ENCODE measurements around the gene KCNK17. TPM values are rescaled to one million over a fixed set of nuclear protein-coding genes. Genes with fewer than 3 reads are reported as not detected.

Gene KCNK17, protein sequence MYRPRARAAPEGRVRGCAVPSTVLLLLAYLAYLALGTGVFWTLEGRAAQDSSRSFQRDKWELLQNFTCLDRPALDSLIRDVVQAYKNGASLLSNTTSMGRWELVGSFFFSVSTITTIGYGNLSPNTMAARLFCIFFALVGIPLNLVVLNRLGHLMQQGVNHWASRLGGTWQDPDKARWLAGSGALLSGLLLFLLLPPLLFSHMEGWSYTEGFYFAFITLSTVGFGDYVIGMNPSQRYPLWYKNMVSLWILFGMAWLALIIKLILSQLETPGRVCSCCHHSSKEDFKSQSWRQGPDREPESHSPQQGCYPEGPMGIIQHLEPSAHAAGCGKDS
- not detected in 2 replicates for total RNA-seq
- polyA plus RNA-seq, result not detected in 2 replicates
- not detected in 2 replicates for polyA plus RNA-seq (2011; cell fraction: cytosol; rRNA removed)
- not detected in 2 replicates for polyA plus RNA-seq (2011; cell fraction: nucleus; rRNA removed)
- polyA plus RNA-seq (2012), result not detected in 2 replicates
- polyA minus RNA-seq, result not detected in 2 replicates
- polyA minus RNA-seq (2011; cell fraction: cytosol; rRNA and poly(A)+ RNA removed), result not detected
- polyA minus RNA-seq (2011; cell fraction: nucleus; rRNA and poly(A)+ RNA removed), result not detected in 2 replicates
- not detected for Bru-seq, nascent RNA
- BruChase-seq, experiment 1, labeled RNA remaining after a 6-hour chase, result not detected
- not detected for BruChase-seq, experiment 2, labeled RNA remaining after a 2-hour chase
- long read RNA-seq, result 0 reads

DNA sequence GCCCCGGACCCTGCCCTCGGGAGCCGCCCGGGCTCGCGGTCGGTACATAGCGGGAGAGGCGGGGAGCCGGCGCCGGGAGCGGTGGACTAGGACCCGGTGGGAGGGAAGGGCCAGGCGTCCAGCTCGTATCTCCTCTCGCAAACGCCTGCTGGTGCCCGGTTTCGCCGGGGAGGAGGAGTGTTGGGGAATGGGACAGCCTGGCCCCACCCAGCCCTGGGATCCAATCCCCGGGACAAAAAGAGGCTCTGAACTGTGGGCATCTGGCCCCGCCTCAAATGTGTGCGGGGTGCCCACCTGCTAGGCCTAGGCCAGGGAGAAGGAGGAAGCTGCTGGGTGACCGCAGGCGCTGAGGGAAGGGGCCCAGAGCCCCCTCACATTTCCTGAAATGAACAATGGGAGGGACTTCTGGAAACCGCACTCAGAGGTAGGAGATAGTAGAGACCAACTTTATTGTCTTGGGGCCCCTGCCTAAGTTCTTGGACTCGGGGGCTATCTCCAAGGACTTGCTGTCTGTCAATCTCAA is at the start of gene KCNK17:
Gene KCNK17, minus strand, starts transcription at position 147 of the 523 bp plus-strand sequence. Its CDS starts 99 bp downstream, at position 48.
- no peak for TF ChIP-seq EZH2 (IDR thresholded peaks at IDR 0.05; ENCODE audit: borderline replicate concordance, low read depth, low read length, severe bottlenecking)
- no peak for TF ChIP-seq POLR2AphosphoS5 (IDR thresholded peaks at IDR 0.05; ENCODE audit: insufficient read depth, low read depth, low read length)
- no peak for TF ChIP-seq POLR2A (IDR thresholded peaks at IDR 0.05; ENCODE audit: low read depth, low read length)
- TF ChIP-seq, protein P1, sequence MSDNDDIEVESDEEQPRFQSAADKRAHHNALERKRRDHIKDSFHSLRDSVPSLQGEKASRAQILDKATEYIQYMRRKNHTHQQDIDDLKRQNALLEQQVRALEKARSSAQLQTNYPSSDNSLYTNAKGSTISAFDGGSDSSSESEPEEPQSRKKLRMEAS (IDR thresholded peaks at IDR 0.05; ENCODE audit: insufficient read depth, insufficient read length), result no peak
- TF ChIP-seq MYC (IDR thresholded peaks at IDR 0.05; ENCODE audit: low read depth, low read length), result no peak
- TF ChIP-seq, protein P2, sequence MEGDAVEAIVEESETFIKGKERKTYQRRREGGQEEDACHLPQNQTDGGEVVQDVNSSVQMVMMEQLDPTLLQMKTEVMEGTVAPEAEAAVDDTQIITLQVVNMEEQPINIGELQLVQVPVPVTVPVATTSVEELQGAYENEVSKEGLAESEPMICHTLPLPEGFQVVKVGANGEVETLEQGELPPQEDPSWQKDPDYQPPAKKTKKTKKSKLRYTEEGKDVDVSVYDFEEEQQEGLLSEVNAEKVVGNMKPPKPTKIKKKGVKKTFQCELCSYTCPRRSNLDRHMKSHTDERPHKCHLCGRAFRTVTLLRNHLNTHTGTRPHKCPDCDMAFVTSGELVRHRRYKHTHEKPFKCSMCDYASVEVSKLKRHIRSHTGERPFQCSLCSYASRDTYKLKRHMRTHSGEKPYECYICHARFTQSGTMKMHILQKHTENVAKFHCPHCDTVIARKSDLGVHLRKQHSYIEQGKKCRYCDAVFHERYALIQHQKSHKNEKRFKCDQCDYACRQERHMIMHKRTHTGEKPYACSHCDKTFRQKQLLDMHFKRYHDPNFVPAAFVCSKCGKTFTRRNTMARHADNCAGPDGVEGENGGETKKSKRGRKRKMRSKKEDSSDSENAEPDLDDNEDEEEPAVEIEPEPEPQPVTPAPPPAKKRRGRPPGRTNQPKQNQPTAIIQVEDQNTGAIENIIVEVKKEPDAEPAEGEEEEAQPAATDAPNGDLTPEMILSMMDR (IDR thresholded peaks at IDR 0.05; ENCODE audit: extremely low read depth in 1 of 2, insufficient read depth in 1 of 2, low read depth in 1 of 2, low read length in 2 of 2), result no peak
- intact Hi-C loops (cut with micrococcal nuclease) (no loop called here), dilution Hi-C loops (cut with MboI; ENCODE audit: extremely low pct_ligation_motif_present, low sequenced_read_pairs) (no loop called here)
- no peak for DNase-seq (ENCODE audit: low read depth, low spot score)
- no peaks in the 10 kb centered on the region for H3K4me1 ChIP-seq (ENCODE audit: control insufficient read depth, extremely low read depth, insufficient read depth, low read length)
- CTCF ChIA-PET, result interaction anchor here (1.5 kb wide), 1 partner anchor 11 kb away, joined by 3 read pairs; no protein-coding TSS in a partner anchor
- no peaks in the 10 kb centered on the region for H3K9me1 ChIP-seq (replicated peaks; ENCODE audit: control insufficient read depth, extremely low read depth, insufficient read depth, low read length)
- POLR2A ChIA-PET, result no interaction called here
- FAIRE-seq, result no peak
- no peak within 1 kb of the TSS for H2AFZ ChIP-seq (ENCODE audit: low read depth, low read length)
- no peaks in the 10 kb centered on the region for H3K36me3 ChIP-seq (ENCODE audit: control insufficient read depth in 2 of 2, extremely low read depth in 1 of 2, insufficient read depth in 2 of 2, low read length in 2 of 2)
- no peak within 1 kb of the TSS for H3K9ac ChIP-seq (replicated peaks; ENCODE audit: extremely low read depth, insufficient read depth, low read length)
- no peak within 1 kb of the TSS for H3K27ac ChIP-seq (ENCODE audit: insufficient read depth, low read depth, low read length)
- no TSS peak for BruUV-seq (replicated peaks)
- peaks cover 19 to 24% of the 10 kb centered on the region in 2 experiments for H3K27me3 ChIP-seq (ENCODE audit: control insufficient read depth in 2 of 2, insufficient read depth in 2 of 2, low read length in 2 of 2)
- no peak within 1 kb of the TSS for H3K4me2 ChIP-seq (ENCODE audit: insufficient read depth, low read length)
- no peak within 1 kb of the TSS for H3K4me3 ChIP-seq (replicated peaks in 1 of 3; ENCODE audit: insufficient read depth in 1 of 3, low read depth in 1 of 3, low read length in 3 of 3)
- no peaks in the 10 kb centered on the region for H3K9me3 ChIP-seq (replicated peaks; ENCODE audit: control insufficient read depth, insufficient read depth, low read length)
- H4K20me1 ChIP-seq (replicated peaks; ENCODE audit: control insufficient read depth, extremely low read depth, insufficient read depth, low read length), result no peaks in the 10 kb centered on the region
- H3K79me2 ChIP-seq (ENCODE audit: control insufficient read depth, insufficient read depth, low read length), result no peaks in the 10 kb centered on the region
